A549 (cell line): ENCODE measurements around the gene PGAP1. TPM values are rescaled to one million over a fixed set of nuclear protein-coding genes. Genes with fewer than 3 reads are reported as not detected.

Experiments
- ATAC-seq, 2 experiments: fragments of 200-7000 bp in 1 of 2; fragments of >200 bp in 1 of 2; cut with Nextera tagmentation in 1 of 2; cut with Tn5 transposase in 1 of 2; 3 replicates each; pipeline versions ENCODE4 v1.8.0 to v1.9.1; 2018 to 2020; ENCODE audit warnings: mild to moderate bottlenecking in 1 of 2, moderate library complexity in 1 of 2
- CTCF ChIA-PET: fragments of 300-600 bp; sonication (Branson Sonifier 250); formaldehyde crosslinking; extraction: SDS; loops from one replicate; lab custom pipeline; 2021; ENCODE audit warnings: antibody characterized with exemption, inconsistent platforms; lab: Yijun Ruan, JAX
- POLR2A ChIA-PET: fragments of 350-600 bp; formaldehyde crosslinking; extraction: SDS; loops from one replicate; lab custom pipeline; 2021; ENCODE audit warnings: antibody characterized with exemption, inconsistent platforms; lab: Yijun Ruan, JAX
- DNase-seq, 2 experiments: peaks; one replicate each; pipeline versions ENCODE4 v3.0.0 to v3.0.0-alpha.2; 2011 to 2016; ENCODE audit warnings: low read depth in 1 of 2, low spot score in 1 of 2
- FAIRE-seq: peaks from 2 replicates; lab custom pipeline; 2011; peaks lifted over from hg19 to GRCh38; lab: Jason Lieb, UNC
- H3K27ac ChIP-seq, 2 experiments: fragments of >200 bp; sonication (Bioruptor Twin); formaldehyde crosslinking; 3 replicates each; pipeline ENCODE4 v1.5.1; 2016 to 2017
- H3K4me1 ChIP-seq: fragments of >200 bp; sonication (Bioruptor Twin); formaldehyde crosslinking; 3 replicates; pipeline ENCODE4 v1.6.1; 2016
- H3K4me2 ChIP-seq: fragments of >200 bp; sonication (Bioruptor Twin); formaldehyde crosslinking; 3 replicates; pipeline ENCODE4 v1.6.1; 2016
- H3K4me3 ChIP-seq: fragments of >200 bp; sonication (Bioruptor Twin); formaldehyde crosslinking; 3 replicates; pipeline ENCODE4 v1.5.1; 2016
- H3K9me3 ChIP-seq: fragments of >200 bp; sonication (Bioruptor Twin); formaldehyde crosslinking; 3 replicates; pipeline ENCODE4 v1.6.1; 2016
- BHLHE40 ChIP-seq: IDR thresholded peaks from 2 replicates; pipeline ENCODE4 v1.6.1; 2012; ENCODE audit warnings: low read depth, low read length, inconsistent platforms
- CBX8 ChIP-seq: fragments of 200-600 bp; sonication (generic); IDR thresholded peaks from 2 replicates; pipeline ENCODE4 v1.6.1; 2016
- EHMT2 ChIP-seq: fragments of 200-600 bp; sonication (generic); IDR thresholded peaks from 2 replicates; pipeline ENCODE4 v1.6.1; 2016; ENCODE audit warnings: antibody characterized with exemption, low read depth, mild to moderate bottlenecking, moderate library complexity
- FOSB ChIP-seq: fragments of 250-450 bp; sonication (Bioruptor Pico); IDR thresholded peaks from 2 replicates; pipeline ENCODE4 v1.5.0; 2020; ENCODE audit warnings: mild to moderate bottlenecking, moderate library complexity
- FOSL2 ChIP-seq, 2 experiments: fragments of 450-650 bp in 1 of 2; fragments of >200 bp in 1 of 2; sonication (Bioruptor Twin) in 1 of 2; formaldehyde crosslinking; IDR thresholded peaks; 2 replicates each; pipeline versions ENCODE4 v1.5.0 to v1.6.1; 2016 to 2020; ENCODE audit warnings: mild to moderate bottlenecking in 1 of 2, moderate library complexity in 1 of 2
- HOXB5 ChIP-seq: fragments of 250-450 bp; sonication (Bioruptor Pico); IDR thresholded peaks from 2 replicates; pipeline ENCODE4 v1.5.0; 2020; ENCODE audit warnings: mild to moderate bottlenecking, moderate library complexity
- JUN ChIP-seq, 2 experiments: fragments of >200 bp; sonication (Bioruptor Twin); formaldehyde crosslinking; IDR thresholded peaks; 2 replicates in 1 of 2; 3 replicates in 1 of 2; pipeline ENCODE4 v1.6.1; 2016 to 2017
- NPAS2 ChIP-seq: fragments of 250-450 bp; sonication (Bioruptor Pico); IDR thresholded peaks from 2 replicates; pipeline ENCODE4 v1.8.0; 2022; ENCODE audit warnings: mild to moderate bottlenecking, moderate library complexity, borderline replicate concordance
- NR3C1 ChIP-seq: fragments of >200 bp; sonication (Bioruptor Twin); formaldehyde crosslinking; IDR thresholded peaks from 3 replicates; pipeline ENCODE4 v1.6.1; 2017
- POLR2A ChIP-seq: IDR thresholded peaks from 2 replicates; pipeline ENCODE4 v1.6.1; 2012; ENCODE audit warnings: mild to moderate bottlenecking, low read length
- POLR2AphosphoS2 ChIP-seq: conservative IDR thresholded peaks from 2 replicates; pipeline ENCODE4 v1.6.1; 2012; ENCODE audit warnings: low read length, improper control_type of control experiment, inconsistent platforms
- RFX5 ChIP-seq: fragments of 450-650 bp; IDR thresholded peaks from 2 replicates; pipeline ENCODE4 v1.7.1; 2014; ENCODE audit warnings: antibody characterized with exemption, mild to moderate bottlenecking, moderate library complexity
- RNF2 ChIP-seq: fragments of 200-600 bp; sonication (generic); IDR thresholded peaks from 2 replicates; pipeline ENCODE4 v1.6.1; 2016; ENCODE audit warnings: low read depth, mild to moderate bottlenecking, antibody characterized with exemption, moderate library complexity, borderline replicate concordance
- SREBF2 ChIP-seq: fragments of 450-650 bp; IDR thresholded peaks from 2 replicates; pipeline ENCODE4 v1.6.1; 2014; ENCODE audit warnings: mild to moderate bottlenecking, moderate library complexity
- TP53 ChIP-seq: fragments of 250-450 bp; sonication (Bioruptor Pico); IDR thresholded peaks from 2 replicates; pipeline ENCODE4 v1.5.0; 2021; ENCODE audit warnings: mild to moderate bottlenecking, moderate library complexity
- ZFP36 ChIP-seq: fragments of 450-650 bp; IDR thresholded peaks from 2 replicates; pipeline ENCODE4 v1.6.1; 2014; ENCODE audit warnings: borderline replicate concordance; ENCODE audit not compliant: partially characterized antibody
- ZNF302 ChIP-seq: fragments of 250-450 bp; sonication (Bioruptor Pico); IDR thresholded peaks from 2 replicates; pipeline ENCODE4 v1.9.0; 2021; ENCODE audit warnings: inconsistent platforms, mild to moderate bottlenecking, moderate library complexity
- ZSCAN20 ChIP-seq: fragments of 250-450 bp; sonication (Bioruptor Pico); IDR thresholded peaks from 2 replicates; pipeline ENCODE4 v1.8.0; 2022; ENCODE audit warnings: mild to moderate bottlenecking, moderate library complexity
- WGBS: methylation state at CpG from one replicate; pipeline ENCODE4 v1.1.6; 2017; ENCODE audit errors: missing lambda C conversion rate; 5-methylcytosine and 5-hydroxymethylcytosine counted together
- polyA plus RNA-seq, 4 experiments: library from polyadenylated mRNA; depleted of rRNA in 3 of 4; stranded (reverse); fragments of >200 nt; fragmentation: RNase III in 1 of 4; extraction: RNeasy Plus Mini Kit Qiagen cat#74134 plus additional on column Dnase treatment in 1 of 4; gene quantifications; 2 replicates in 3 of 4; 3 replicates in 1 of 4; pipeline ENCODE4 v1.2.3, GENCODE V29; 2011 to 2017
- TF ChIP-seq, protein P1 (sequence below): IDR thresholded peaks from 2 replicates; pipeline ENCODE4 v1.6.1; 2012; ENCODE audit warnings: low read depth, borderline replicate concordance
- TF ChIP-seq, protein P2 (sequence below): fragments of 250-450 bp; sonication (Bioruptor Pico); IDR thresholded peaks from 2 replicates; pipeline ENCODE4 v1.5.0; 2020; ENCODE audit warnings: low read depth, mild to moderate bottlenecking, moderate library complexity
- TF ChIP-seq, protein P3 (sequence below): fragments of 200-600 bp; sonication (generic); IDR thresholded peaks from 2 replicates; pipeline ENCODE4 v1.6.1; 2016; ENCODE audit warnings: antibody characterized with exemption, mild to moderate bottlenecking, moderate library complexity
- TF ChIP-seq, protein P4 (sequence below): fragments of >200 bp; sonication (Bioruptor Twin); formaldehyde crosslinking; IDR thresholded peaks from 3 replicates; pipeline ENCODE4 v1.5.1; 2016
- TF ChIP-seq, protein P5 (sequence below): fragments of >200 bp; sonication (Bioruptor Twin); formaldehyde crosslinking; IDR thresholded peaks from 2 replicates; pipeline ENCODE4 v1.6.1; 2016

Gene PGAP1
- polyA plus RNA-seq, 2 of the 4 experiments (the other 2 are of a cell fraction): 3.5 to 9.3 TPM

DNA sequence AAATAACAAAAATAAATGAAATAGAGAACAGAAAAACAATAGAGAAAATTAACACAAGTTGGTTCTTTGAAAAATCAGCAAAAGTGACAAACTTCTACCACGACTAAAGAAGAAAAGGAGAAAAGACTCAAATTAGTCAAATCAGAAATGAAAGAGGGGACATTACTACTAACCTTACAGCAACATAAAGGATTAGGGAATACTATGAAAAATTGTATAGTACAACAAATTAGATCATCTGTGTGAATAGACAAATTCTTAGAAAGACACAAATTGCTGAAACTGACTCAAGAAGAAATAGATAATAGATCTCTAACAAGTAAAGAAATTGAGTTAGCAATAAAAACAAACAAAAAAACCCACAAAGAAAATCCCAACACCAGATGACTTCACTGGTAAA is 48.5 kb upstream of the PGAP1 start:
- Histone ChIP-seq H3K9me3 (no peaks in the 10 kb centered on the region), H3K4me3 (no peak overlapping the region), H3K4me1 (no peaks in the 10 kb centered on the region), H3K27ac (no peak overlapping the region), H3K4me2 (no peak overlapping the region)
- FAIRE-seq (no peak), ATAC-seq (no peak), DNase-seq (no peak)
- 59% methylated on average over 1 of the region's 1 CpG for WGBS
- ChIA-PET CTCF (interaction anchor here (0.8 kb wide), 1 partner anchor 28 kb away, joined by 3 read pairs; no protein-coding TSS in a partner anchor), POLR2A (no interaction called here)
- no peak for TF ChIP-seq TP53 (CRISPR knock-in tag)

DNA sequence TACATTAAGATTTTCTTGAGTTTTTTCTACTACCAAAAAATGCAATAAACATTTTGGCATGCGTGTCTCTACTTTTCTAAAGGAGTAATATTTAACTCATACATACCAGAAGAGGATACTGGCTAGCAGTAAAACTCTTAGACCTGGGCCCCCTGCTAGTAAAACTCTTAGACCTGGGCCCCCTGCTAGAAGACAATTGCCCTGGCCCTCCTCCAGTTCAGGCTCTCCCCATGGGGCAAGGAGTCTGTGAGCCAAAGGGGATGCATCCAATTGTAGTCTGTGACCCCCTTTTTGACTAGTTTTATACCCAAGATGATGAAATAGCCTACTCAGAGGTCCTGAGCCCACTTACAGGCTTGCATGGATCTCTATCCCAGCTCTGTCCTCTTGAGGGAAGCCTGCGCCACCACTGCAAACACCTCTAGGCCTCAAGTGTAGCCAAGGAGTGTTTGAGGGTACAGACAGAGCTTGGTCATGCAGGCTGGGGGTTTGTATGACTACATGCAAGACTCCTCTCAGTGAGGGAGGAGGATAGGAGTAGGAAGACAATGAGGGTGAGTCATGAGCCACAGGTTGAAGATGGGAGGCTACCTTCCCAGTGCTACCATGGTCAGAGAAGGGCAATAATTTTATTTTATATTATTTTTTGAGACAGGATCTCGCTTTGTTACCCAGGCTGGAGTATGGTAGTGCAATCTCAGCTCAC is 45.2 kb upstream of the PGAP1 start:
- TF ChIP-seq ZSCAN20 (CRISPR knock-in tag): no peak
- TF ChIP-seq RNF2: no peak
- no peak for TF ChIP-seq NPAS2 (CRISPR knock-in tag)
- DNase-seq (no peak), FAIRE-seq (no peak), ATAC-seq (no peak; a peak in 1 of 6 replicates)
- Histone ChIP-seq H3K9me3 (no peaks in the 10 kb centered on the region), H3K27ac (no peak overlapping the region), H3K4me3 (no peak overlapping the region), H3K4me2 (no peak overlapping the region), H3K4me1 (no peaks in the 10 kb centered on the region)
- 51% methylated on average over 2 of the region's 3 CpGs for WGBS
- POLR2A ChIA-PET: no interaction called here
- CTCF ChIA-PET: interaction anchor here (0.6 to 1.1 kb wide), 2 partner anchors 10 to 680 kb away, joined by 3 read pairs; no protein-coding TSS in a partner anchor

DNA sequence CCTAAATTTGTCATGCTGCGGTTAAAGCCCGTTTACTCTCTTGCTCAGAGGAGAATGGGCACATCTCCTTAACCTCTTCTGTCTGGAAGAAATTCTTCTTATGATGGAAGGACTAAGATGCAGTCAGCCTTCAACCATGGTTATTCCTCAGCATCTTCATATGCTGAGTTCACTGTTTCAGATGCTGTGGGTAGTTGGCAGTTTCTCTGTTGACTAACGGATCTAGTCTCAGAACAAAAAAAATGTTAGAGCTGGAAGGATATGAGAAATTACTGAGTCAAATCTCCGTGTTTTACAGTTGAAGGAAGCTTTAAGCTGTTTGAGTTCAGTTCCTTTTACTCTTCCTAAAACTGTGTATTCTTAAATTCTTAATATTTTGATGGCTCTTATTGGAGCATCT is 43.6 kb upstream of the PGAP1 start:
- 50% methylated on average over 4 of the region's 4 CpGs for WGBS
- FAIRE-seq: no peak
- H3K4me3 ChIP-seq: no peak overlapping the region
- H3K4me2 ChIP-seq: no peak overlapping the region
- CTCF ChIA-PET: no interaction called here
- no peaks in the 10 kb centered on the region for H3K4me1 ChIP-seq
- TF ChIP-seq, protein P1, sequence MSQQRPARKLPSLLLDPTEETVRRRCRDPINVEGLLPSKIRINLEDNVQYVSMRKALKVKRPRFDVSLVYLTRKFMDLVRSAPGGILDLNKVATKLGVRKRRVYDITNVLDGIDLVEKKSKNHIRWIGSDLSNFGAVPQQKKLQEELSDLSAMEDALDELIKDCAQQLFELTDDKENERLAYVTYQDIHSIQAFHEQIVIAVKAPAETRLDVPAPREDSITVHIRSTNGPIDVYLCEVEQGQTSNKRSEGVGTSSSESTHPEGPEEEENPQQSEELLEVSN: no peak
- no peak for TF ChIP-seq HOXB5 (CRISPR knock-in tag)
- TF ChIP-seq, protein P2, sequence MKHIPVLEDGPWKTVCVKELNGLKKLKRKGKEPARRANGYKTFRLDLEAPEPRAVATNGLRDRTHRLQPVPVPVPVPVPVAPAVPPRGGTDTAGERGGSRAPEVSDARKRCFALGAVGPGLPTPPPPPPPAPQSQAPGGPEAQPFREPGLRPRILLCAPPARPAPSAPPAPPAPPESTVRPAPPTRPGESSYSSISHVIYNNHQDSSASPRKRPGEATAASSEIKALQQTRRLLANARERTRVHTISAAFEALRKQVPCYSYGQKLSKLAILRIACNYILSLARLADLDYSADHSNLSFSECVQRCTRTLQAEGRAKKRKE (CRISPR knock-in tag): no peak
- no peak for TF ChIP-seq POLR2AphosphoS2
- no peak for TF ChIP-seq JUN (IDR thresholded peaks at IDR 0.05)
- no peak for TF ChIP-seq EHMT2
- no peak for TF ChIP-seq ZFP36
- TF ChIP-seq ZSCAN20 (CRISPR knock-in tag): no peak
- no peak for TF ChIP-seq POLR2A
- TF ChIP-seq FOSL2 (IDR thresholded peaks at IDR 0.05): no peak
- no peak for TF ChIP-seq FOSL2 (CRISPR knock-in tag; IDR thresholded peaks at IDR 0.05)
- DNase-seq: no peak
- POLR2A ChIA-PET: no interaction called here
- ATAC-seq: no peak
- H3K27ac ChIP-seq: no peak overlapping the region
- H3K9me3 ChIP-seq: no peaks in the 10 kb centered on the region

DNA sequence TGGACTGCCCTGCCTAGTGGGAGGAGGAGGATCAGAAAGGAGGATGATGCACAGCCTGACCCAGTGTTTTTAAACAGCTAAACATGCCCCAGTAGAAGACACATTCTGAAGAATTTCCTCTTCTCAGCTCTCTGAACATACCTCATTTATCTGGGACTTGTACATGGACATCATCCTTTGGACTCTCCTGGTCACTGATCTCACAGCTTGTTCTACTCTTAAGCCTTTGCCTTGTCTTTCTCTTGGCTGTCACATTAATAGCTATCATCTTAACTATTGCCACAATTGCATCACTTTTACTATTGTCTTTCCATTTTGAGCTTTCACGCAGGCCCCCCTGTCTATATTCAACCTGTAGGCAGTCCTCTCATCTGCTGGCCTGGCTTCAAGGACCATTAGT is 42.0 kb upstream of the PGAP1 start:
- no peak overlapping the region for H3K27ac ChIP-seq
- H3K4me1 ChIP-seq: no peaks in the 10 kb centered on the region
- 96% methylated on average over 1 of the region's 1 CpG for WGBS
- no peak overlapping the region for H3K4me3 ChIP-seq
- no peaks in the 10 kb centered on the region for H3K9me3 ChIP-seq
- FAIRE-seq (no peak), ATAC-seq (no peak), DNase-seq (no peak)
- ChIA-PET CTCF (no interaction called here), POLR2A (no interaction called here)
- no peak overlapping the region for H3K4me2 ChIP-seq
- TF ChIP-seq, protein P3, sequence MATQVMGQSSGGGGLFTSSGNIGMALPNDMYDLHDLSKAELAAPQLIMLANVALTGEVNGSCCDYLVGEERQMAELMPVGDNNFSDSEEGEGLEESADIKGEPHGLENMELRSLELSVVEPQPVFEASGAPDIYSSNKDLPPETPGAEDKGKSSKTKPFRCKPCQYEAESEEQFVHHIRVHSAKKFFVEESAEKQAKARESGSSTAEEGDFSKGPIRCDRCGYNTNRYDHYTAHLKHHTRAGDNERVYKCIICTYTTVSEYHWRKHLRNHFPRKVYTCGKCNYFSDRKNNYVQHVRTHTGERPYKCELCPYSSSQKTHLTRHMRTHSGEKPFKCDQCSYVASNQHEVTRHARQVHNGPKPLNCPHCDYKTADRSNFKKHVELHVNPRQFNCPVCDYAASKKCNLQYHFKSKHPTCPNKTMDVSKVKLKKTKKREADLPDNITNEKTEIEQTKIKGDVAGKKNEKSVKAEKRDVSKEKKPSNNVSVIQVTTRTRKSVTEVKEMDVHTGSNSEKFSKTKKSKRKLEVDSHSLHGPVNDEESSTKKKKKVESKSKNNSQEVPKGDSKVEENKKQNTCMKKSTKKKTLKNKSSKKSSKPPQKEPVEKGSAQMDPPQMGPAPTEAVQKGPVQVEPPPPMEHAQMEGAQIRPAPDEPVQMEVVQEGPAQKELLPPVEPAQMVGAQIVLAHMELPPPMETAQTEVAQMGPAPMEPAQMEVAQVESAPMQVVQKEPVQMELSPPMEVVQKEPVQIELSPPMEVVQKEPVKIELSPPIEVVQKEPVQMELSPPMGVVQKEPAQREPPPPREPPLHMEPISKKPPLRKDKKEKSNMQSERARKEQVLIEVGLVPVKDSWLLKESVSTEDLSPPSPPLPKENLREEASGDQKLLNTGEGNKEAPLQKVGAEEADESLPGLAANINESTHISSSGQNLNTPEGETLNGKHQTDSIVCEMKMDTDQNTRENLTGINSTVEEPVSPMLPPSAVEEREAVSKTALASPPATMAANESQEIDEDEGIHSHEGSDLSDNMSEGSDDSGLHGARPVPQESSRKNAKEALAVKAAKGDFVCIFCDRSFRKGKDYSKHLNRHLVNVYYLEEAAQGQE: no peak
- TF ChIP-seq FOSL2 (IDR thresholded peaks at IDR 0.05) (no peak), FOSL2 (CRISPR knock-in tag; IDR thresholded peaks at IDR 0.05) (no peak), CBX8 (no peak), BHLHE40 (no peak), TP53 (CRISPR knock-in tag) (no peak), ZNF302 (CRISPR knock-in tag) (no peak), FOSB (no peak), NR3C1 (no peak), RFX5 (no peak), POLR2A (no peak), EHMT2 (no peak), SREBF2 (no peak)
- TF ChIP-seq, protein P4, sequence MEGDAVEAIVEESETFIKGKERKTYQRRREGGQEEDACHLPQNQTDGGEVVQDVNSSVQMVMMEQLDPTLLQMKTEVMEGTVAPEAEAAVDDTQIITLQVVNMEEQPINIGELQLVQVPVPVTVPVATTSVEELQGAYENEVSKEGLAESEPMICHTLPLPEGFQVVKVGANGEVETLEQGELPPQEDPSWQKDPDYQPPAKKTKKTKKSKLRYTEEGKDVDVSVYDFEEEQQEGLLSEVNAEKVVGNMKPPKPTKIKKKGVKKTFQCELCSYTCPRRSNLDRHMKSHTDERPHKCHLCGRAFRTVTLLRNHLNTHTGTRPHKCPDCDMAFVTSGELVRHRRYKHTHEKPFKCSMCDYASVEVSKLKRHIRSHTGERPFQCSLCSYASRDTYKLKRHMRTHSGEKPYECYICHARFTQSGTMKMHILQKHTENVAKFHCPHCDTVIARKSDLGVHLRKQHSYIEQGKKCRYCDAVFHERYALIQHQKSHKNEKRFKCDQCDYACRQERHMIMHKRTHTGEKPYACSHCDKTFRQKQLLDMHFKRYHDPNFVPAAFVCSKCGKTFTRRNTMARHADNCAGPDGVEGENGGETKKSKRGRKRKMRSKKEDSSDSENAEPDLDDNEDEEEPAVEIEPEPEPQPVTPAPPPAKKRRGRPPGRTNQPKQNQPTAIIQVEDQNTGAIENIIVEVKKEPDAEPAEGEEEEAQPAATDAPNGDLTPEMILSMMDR: no peak
- TF ChIP-seq, protein P5, sequence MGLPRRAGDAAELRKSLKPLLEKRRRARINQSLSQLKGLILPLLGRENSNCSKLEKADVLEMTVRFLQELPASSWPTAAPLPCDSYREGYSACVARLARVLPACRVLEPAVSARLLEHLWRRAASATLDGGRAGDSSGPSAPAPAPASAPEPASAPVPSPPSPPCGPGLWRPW: no peak
